Lung (tissue), 12 donors: Measurements from ENCODE around the gene ATXN1. TPM values are rescaled to one million over a fixed set of nuclear protein-coding genes. Genes with fewer than 3 reads are reported as not detected.
A peak's percentile ranks its signal among the peaks of the same experiment; 100 is the strongest.
"Not testable (repeated sequence)": the region's sequence is repeated elsewhere in the genome, so short reads cannot be mapped to it uniquely, and the experiment has no call there.

ENCODE experiments used
- ATAC-seq: fragments of 200-7000 bp; cut with Tn5 transposase; one replicate; pipeline ENCODE4 v1.9.1; 2020; ENCODE audit warnings: moderate number of reproducible peaks; ENCODE audit not compliant: insufficient read depth, low FRiP score
- DNase-seq, 3 donors: peaks; one replicate each; pipeline ENCODE4 v3.0.0-alpha.2; 2013 to 2017
- H3K27ac ChIP-seq, 2 donors: one replicate each; pipeline ENCODE4 v1.5.1; 2013; ENCODE audit warnings: mild to moderate bottlenecking in 2 of 2, moderate library complexity in 2 of 2, control low read depth in 1 of 2, inconsistent platforms in 1 of 2, low read depth in 1 of 2, low read length in 1 of 2
- H3K27me3 ChIP-seq, 3 donors: one replicate each; pipeline ENCODE4 v1.5.1; 2013; ENCODE audit warnings: low read length in 2 of 3; ENCODE audit not compliant: control insufficient read depth in 3 of 3, insufficient read depth in 3 of 3
- H3K36me3 ChIP-seq, 4 donors: one replicate each; pipeline ENCODE4 v1.5.1; 2013; ENCODE audit warnings: low read length in 4 of 4, mild to moderate bottlenecking in 1 of 4, moderate library complexity in 1 of 4; ENCODE audit not compliant: control insufficient read depth in 4 of 4, insufficient read depth in 4 of 4
- H3K4me1 ChIP-seq, 5 donors: one replicate each; pipeline ENCODE4 v1.5.1; 2013; ENCODE audit warnings: low read length in 5 of 5, mild to moderate bottlenecking in 2 of 5, moderate library complexity in 1 of 5; ENCODE audit not compliant: control insufficient read depth in 5 of 5, insufficient read depth in 5 of 5
- H3K4me3 ChIP-seq: one replicate; pipeline ENCODE4 v1.5.1; 2013; ENCODE audit warnings: mild to moderate bottlenecking, control low read depth, moderate library complexity
- H3K9ac ChIP-seq, 2 donors: one replicate each; pipeline ENCODE4 v1.5.1; 2013; ENCODE audit warnings: low read length in 2 of 2, control low read depth in 1 of 2; ENCODE audit not compliant: insufficient read depth in 1 of 2
- H3K9me3 ChIP-seq, 4 donors: one replicate each; pipeline ENCODE4 v1.5.1; 2013; ENCODE audit warnings: low read length in 3 of 4, mild to moderate bottlenecking in 1 of 4, moderate library complexity in 1 of 4; ENCODE audit not compliant: control insufficient read depth in 4 of 4, insufficient read depth in 3 of 4
- WGBS, 2 donors: extraction: QIAGEN DNeasy Blood & Tissue Kit; methylation state at CpG; one replicate each; pipeline ENCODE4 v1.1.7; 2013; 5-methylcytosine and 5-hydroxymethylcytosine counted together
- polyA plus RNA-seq, 2 donors: library from polyadenylated mRNA; stranded (reverse); fragments of 200-250 nt; gene quantifications; one replicate each; pipeline ENCODE4 v1.2.1, GENCODE V29; 2013
- total RNA-seq, 2 donors: library from RNA; depleted of rRNA in 1 of 2; stranded (reverse); fragments of >200 nt in 1 of 2; gene quantifications; one replicate each; pipeline ENCODE4 v1.2.1, GENCODE V29; 2014 to 2021
- TF ChIP-seq, protein P1 (sequence below): IDR thresholded peaks from 2 replicates; pipeline ENCODE4 v1.5.1; 2012; ENCODE audit warnings: mild to moderate bottlenecking; ENCODE audit errors: control extremely low read depth, extremely low read depth
- donor health status: control.
- donor health status: control.
- donor health status: Bipolar disorder and iron deficiency.
- donor health status: healthy.
- donor health status: DM: yes; HTN: yes; CAD: no.

Gene ATXN1
- total and polyA plus RNA-seq, 4 donors, result 9.7 to 108 (median 34.9) TPM

DNA sequence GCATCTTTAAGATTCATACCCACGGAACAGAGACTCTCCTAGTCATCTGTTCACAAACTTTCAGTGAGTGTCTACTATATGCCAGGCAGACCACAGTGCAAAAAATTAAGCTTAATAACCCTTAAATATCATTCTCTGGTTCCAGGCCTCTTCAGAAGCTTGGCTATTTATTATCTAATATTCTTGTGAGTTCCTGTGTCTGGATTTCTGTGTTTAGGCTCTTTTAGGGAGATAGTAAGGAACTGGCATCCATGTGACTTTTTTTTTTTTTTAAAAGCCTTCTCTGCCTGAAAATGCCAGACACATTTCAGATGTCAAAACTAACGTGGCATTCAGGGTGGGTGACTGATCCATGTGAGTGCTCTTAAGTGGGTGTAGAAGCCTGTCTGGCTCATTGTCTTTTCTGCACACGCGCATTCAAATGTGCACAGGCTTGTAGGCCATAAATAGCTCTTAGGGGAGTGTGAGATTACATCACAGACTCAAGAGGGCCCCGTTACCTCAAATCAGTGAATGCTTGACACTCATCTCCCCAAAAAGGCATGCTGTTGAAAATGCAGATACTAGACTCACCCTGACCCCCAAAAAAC, 380.9 kb downstream of the ATXN1 start:
- H3K9ac ChIP-seq, result no peak overlapping the region
- ATAC-seq (no peak), DNase-seq (no peak)
- peak overlapping the region in 1 of 2 donors; percentile 24 for H3K27ac ChIP-seq
- no peaks in the 10 kb centered on the region for H3K9me3 ChIP-seq
- peaks cover 0 to 10% (median 0%) of the 10 kb centered on the region in 5 donors for H3K4me1 ChIP-seq
- WGBS, 2 donors, result 79 to 88% methylated on average over 5 of the region's 5 CpGs
- TF ChIP-seq, protein P1, sequence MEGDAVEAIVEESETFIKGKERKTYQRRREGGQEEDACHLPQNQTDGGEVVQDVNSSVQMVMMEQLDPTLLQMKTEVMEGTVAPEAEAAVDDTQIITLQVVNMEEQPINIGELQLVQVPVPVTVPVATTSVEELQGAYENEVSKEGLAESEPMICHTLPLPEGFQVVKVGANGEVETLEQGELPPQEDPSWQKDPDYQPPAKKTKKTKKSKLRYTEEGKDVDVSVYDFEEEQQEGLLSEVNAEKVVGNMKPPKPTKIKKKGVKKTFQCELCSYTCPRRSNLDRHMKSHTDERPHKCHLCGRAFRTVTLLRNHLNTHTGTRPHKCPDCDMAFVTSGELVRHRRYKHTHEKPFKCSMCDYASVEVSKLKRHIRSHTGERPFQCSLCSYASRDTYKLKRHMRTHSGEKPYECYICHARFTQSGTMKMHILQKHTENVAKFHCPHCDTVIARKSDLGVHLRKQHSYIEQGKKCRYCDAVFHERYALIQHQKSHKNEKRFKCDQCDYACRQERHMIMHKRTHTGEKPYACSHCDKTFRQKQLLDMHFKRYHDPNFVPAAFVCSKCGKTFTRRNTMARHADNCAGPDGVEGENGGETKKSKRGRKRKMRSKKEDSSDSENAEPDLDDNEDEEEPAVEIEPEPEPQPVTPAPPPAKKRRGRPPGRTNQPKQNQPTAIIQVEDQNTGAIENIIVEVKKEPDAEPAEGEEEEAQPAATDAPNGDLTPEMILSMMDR, result no peak
- H3K36me3 ChIP-seq, result peaks cover 0 to 3% (median under 1%) of the 10 kb centered on the region in 4 donors
- no peak overlapping the region for H3K4me3 ChIP-seq
- H3K27me3 ChIP-seq, result no peaks in the 10 kb centered on the region

- H3K27me3 ChIP-seq, H3K27ac ChIP-seq, DNase-seq, ATAC-seq, H3K9me3 ChIP-seq, H3K4me3 ChIP-seq, H3K9ac ChIP-seq, H3K36me3 ChIP-seq: not testable (repeated sequence)
- peaks cover 0 to 13% (median 0%) of the 10 kb centered on the region in 5 donors for H3K4me1 ChIP-seq
- 98 to 99% methylated on average over 4 of the region's 4 CpGs for WGBS, 2 donors
Observed at GRCh38 chr6:16378360-16378759, 382.9 kb downstream of the ATXN1 start.

DNA sequence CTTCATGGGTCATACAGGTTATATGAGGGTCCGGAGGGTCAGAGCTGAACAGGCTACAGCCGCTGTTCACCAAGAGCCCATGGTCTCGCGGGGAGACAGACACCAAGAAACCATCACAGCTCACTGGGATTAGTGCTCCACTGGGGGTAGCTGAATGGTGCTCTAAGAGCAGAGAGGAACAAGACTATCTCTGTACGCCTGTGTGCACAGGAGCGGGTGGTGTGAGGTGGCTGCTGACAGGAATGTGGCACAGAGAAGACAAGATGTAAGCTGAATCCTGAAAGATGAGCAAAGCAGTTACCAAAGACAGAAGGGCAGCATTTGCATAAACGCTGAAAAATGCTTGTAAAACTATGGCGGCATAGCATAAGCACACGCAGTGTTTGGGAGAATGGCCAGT, 383.8 kb downstream of the ATXN1 start:
- DNase-seq (no peak), ATAC-seq (no peak)
- Histone ChIP-seq H3K9ac (no peak overlapping the region), H3K36me3 (peaks cover 0 to 3% (median under 1%) of the 10 kb centered on the region in 4 donors), H3K9me3 (peaks cover 0 to 2% (median 0%) of the 10 kb centered on the region in 4 donors), H3K4me1 (peaks cover 0 to 13% (median 0%) of the 10 kb centered on the region in 5 donors), H3K27ac (no peak overlapping the region), H3K4me3 (no peak overlapping the region), H3K27me3 (no peaks in the 10 kb centered on the region)
- TF ChIP-seq, protein P1, result no peak
- WGBS, 2 donors, result 97 to 98% methylated on average over 9 of the region's 9 CpGs

- Histone ChIP-seq H3K9ac (no peak overlapping the region), H3K27ac (no peak overlapping the region), H3K27me3 (no peaks in the 10 kb centered on the region), H3K4me3 (no peak overlapping the region), H3K9me3 (peaks cover 0 to 2% (median 0%) of the 10 kb centered on the region in 4 donors), H3K4me1 (peaks cover 0 to 17% (median 0%) of the 10 kb centered on the region in 5 donors), H3K36me3 (peaks cover 0 to 3% (median under 1%) of the 10 kb centered on the region in 4 donors)
- WGBS, 2 donors, result 92 to 94% methylated on average over 3 of the region's 3 CpGs
- TF ChIP-seq, protein P1, result no peak
- DNase-seq (no peak), ATAC-seq (no peak)
Observed at GRCh38 chr6:16375843-16376242, 385.4 kb downstream of the ATXN1 start.
